A549 (cell line): ENCODE data around the gene TMEM255B.

Experiments used
- HOXA7 ChIP-seq: fragments of 250-450 bp; sonication (Bioruptor Pico); IDR thresholded peaks from 2 replicates; pipeline ENCODE4 v1.5.0; 2020; ENCODE audit warnings: mild to moderate bottlenecking, moderate library complexity
- PHF8 ChIP-seq: fragments of 200-600 bp; sonication (generic); IDR thresholded peaks from 2 replicates; pipeline ENCODE4 v1.6.1; 2016; ENCODE audit warnings: low read depth, mild to moderate bottlenecking, antibody characterized with exemption, moderate library complexity, borderline replicate concordance
- POLR2A ChIP-seq: IDR thresholded peaks from 2 replicates; pipeline ENCODE4 v1.6.1; 2012; ENCODE audit warnings: mild to moderate bottlenecking, low read length
- RAD21 ChIP-seq, 2 experiments: fragments of >200 bp in 1 of 2; sonication (Bioruptor Twin) in 1 of 2; formaldehyde crosslinking in 1 of 2; IDR thresholded peaks in 1 of 2; conservative IDR thresholded peaks in 1 of 2; 2 replicates in 1 of 2; 3 replicates in 1 of 2; pipeline ENCODE4 v1.6.1; 2012 to 2018; ENCODE audit warnings: inconsistent platforms in 1 of 2
- RFX5 ChIP-seq: fragments of 450-650 bp; IDR thresholded peaks from 2 replicates; pipeline ENCODE4 v1.7.1; 2014; ENCODE audit warnings: antibody characterized with exemption, mild to moderate bottlenecking, moderate library complexity
- ZNF302 ChIP-seq: fragments of 250-450 bp; sonication (Bioruptor Pico); IDR thresholded peaks from 2 replicates; pipeline ENCODE4 v1.9.0; 2021; ENCODE audit warnings: inconsistent platforms, mild to moderate bottlenecking, moderate library complexity
- TF ChIP-seq, protein P1 (sequence below): fragments of >200 bp; sonication (Bioruptor Twin); formaldehyde crosslinking; IDR thresholded peaks from 3 replicates; pipeline ENCODE4 v1.5.1; 2016
- TF ChIP-seq, protein P2 (sequence below): IDR thresholded peaks from 2 replicates; pipeline ENCODE4 v1.6.1; 2012
- TF ChIP-seq, protein P3 (sequence below): IDR thresholded peaks from 2 replicates; pipeline ENCODE4 v1.6.1; 2012; ENCODE audit warnings: low read depth, borderline replicate concordance
- TF ChIP-seq, protein P4 (sequence below): fragments of 450-650 bp; IDR thresholded peaks from 2 replicates; pipeline ENCODE4 v1.6.1; 2014; ENCODE audit warnings: antibody characterized with exemption

DNA sequence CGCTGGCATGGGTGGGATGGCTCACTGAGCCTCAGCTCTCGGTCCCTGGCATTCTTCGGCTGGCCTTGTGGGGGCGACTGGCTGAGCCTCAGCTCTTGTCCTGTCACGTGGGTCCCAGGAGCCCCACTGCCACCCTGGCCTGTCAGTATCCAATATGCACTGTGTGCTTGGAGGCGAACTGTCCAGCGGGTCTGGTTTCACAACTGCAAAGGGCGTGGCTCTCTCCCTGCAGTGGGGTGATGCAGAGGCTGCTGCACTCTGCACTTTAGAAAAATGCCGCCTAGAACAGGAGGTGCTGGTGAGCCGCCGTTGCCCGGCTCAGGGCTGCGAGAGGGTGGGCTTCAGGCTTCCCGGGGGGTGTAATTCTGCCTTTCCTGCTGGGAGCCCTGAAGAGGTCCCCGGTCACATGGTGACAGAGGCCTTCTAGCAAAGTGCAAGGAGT is 17.0 kb upstream of the TMEM255B start:
- TF ChIP-seq, protein P1, sequence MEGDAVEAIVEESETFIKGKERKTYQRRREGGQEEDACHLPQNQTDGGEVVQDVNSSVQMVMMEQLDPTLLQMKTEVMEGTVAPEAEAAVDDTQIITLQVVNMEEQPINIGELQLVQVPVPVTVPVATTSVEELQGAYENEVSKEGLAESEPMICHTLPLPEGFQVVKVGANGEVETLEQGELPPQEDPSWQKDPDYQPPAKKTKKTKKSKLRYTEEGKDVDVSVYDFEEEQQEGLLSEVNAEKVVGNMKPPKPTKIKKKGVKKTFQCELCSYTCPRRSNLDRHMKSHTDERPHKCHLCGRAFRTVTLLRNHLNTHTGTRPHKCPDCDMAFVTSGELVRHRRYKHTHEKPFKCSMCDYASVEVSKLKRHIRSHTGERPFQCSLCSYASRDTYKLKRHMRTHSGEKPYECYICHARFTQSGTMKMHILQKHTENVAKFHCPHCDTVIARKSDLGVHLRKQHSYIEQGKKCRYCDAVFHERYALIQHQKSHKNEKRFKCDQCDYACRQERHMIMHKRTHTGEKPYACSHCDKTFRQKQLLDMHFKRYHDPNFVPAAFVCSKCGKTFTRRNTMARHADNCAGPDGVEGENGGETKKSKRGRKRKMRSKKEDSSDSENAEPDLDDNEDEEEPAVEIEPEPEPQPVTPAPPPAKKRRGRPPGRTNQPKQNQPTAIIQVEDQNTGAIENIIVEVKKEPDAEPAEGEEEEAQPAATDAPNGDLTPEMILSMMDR: no peak
- TF ChIP-seq, protein P2, sequence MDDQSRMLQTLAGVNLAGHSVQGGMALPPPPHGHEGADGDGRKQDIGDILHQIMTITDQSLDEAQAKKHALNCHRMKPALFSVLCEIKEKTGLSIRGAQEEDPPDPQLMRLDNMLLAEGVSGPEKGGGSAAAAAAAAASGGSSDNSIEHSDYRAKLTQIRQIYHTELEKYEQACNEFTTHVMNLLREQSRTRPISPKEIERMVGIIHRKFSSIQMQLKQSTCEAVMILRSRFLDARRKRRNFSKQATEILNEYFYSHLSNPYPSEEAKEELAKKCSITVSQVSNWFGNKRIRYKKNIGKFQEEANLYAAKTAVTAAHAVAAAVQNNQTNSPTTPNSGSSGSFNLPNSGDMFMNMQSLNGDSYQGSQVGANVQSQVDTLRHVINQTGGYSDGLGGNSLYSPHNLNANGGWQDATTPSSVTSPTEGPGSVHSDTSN: no peak
- TF ChIP-seq RAD21 (conservative IDR thresholded peaks at IDR 0.05 in 1 of 2, IDR thresholded peaks at IDR 0.05 in 1 of 2): no peak
- TF ChIP-seq, protein P3, sequence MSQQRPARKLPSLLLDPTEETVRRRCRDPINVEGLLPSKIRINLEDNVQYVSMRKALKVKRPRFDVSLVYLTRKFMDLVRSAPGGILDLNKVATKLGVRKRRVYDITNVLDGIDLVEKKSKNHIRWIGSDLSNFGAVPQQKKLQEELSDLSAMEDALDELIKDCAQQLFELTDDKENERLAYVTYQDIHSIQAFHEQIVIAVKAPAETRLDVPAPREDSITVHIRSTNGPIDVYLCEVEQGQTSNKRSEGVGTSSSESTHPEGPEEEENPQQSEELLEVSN: no peak
- no peak for TF ChIP-seq RFX5
- TF ChIP-seq ZNF302 (CRISPR knock-in tag): no peak
- no peak for TF ChIP-seq PHF8
- TF ChIP-seq HOXA7 (CRISPR knock-in tag): no peak
- TF ChIP-seq, protein P4, sequence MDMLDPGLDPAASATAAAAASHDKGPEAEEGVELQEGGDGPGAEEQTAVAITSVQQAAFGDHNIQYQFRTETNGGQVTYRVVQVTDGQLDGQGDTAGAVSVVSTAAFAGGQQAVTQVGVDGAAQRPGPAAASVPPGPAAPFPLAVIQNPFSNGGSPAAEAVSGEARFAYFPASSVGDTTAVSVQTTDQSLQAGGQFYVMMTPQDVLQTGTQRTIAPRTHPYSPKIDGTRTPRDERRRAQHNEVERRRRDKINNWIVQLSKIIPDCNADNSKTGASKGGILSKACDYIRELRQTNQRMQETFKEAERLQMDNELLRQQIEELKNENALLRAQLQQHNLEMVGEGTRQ: peak; percentile 38
- TF ChIP-seq POLR2A: no peak
